Kidney capillary endothelial cell (primary cell): Measurements from ENCODE around the gene FOXN1.
"Not testable (repeated sequence)": the region's sequence is repeated elsewhere in the genome, so short reads cannot be mapped to it uniquely, and the experiment has no call there.

Experiments
- DNase-seq: peaks from one replicate; pipeline ENCODE4 v3.0.0-alpha.2; 2018; ENCODE audit warnings: low spot score

Gene FOXN1

DNA sequence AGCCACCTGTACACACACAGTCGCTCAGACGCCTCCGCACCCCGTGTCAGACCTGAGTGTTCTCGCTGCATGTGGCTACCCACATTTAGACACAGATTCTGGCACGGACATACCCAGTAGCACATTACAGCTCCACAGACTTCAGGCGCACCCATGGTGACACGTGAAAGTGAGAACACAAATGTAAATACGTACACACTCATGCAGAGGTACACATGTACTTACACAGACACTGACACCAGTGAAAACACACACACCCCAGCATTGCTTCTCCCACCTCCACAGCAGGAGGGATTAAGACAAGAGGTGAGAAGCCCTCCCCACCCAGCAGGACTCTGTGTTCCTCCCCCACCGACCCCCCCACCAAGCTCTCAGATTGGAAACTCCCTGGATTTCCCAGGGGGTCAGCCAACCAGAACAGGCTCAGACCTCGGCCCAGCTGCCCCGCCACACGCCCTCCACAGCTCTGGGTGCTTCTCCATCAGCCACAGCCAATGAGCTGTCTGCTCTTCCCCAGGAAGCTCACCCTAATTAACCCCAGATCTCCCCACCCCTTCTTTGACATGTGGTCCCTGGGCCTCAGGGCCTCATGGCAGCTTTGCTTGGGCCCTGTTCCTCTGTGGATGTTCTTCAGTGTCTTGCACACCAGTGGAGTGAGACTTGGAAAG lies 5.3 kb upstream of the FOXN1 start:
- no peak for DNase-seq

DNA sequence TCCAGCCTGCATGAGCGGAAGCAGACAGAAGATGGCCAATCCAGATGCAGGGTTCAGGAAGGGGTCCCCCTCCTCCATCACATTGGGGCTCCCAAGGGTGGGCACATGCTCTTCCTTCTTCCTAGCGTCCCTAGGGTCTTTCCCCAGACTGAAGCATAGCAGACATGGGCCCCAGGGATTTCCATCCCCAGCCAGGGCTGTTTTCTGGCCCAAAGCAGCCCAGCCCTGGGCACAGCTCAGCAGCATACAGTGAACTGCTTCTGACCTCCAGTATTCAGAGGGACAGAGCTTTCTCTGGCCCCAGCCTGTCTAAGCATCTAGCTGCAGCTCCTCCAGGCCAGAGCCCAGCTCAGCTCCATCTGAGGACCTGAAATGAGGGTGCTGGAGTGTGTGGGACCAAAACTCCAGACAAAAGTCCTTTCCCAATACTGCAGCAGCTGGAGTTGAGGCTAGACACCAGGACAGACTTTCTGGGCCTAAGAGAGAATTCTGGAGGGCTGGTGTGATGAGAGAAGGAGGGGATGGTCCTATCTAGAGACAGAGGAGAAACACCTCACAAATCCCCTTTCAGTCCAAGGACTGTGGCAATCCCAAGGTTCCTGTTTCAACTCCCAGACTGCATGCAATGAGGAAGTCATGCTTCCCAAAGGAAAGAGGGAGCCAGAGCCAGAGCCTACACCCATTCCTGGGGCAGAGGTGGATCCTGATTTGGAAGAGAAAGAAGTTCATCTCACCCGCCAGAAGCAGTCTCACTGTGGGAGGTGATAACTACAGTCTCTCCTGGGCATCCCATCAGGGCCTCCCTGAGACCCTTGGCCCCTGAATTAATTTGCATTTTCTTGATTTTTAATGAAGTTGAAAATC lies 4.5 kb upstream of the FOXN1 start:
- no peak for DNase-seq

DNA sequence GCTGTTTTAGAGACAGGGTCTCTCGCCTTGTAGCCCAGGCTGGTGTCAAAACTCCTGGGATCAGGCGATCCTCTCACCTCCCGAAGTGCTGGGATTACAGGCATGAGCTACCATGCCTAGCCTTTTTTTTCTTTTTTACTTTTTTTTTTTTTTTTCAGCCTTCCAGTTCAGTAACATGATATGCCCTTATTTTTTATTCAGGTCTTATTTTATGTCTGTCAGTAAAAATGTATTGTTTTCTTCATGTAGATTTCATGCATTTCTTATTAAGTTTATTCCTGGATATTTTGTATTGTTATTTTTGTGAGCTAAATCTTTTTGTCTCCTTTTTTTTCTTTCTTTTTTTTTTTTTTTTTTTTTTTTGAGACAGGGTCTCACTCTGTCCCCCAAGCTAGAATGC lies 2.7 kb upstream of the FOXN1 start:
- no peak for DNase-seq

DNA sequence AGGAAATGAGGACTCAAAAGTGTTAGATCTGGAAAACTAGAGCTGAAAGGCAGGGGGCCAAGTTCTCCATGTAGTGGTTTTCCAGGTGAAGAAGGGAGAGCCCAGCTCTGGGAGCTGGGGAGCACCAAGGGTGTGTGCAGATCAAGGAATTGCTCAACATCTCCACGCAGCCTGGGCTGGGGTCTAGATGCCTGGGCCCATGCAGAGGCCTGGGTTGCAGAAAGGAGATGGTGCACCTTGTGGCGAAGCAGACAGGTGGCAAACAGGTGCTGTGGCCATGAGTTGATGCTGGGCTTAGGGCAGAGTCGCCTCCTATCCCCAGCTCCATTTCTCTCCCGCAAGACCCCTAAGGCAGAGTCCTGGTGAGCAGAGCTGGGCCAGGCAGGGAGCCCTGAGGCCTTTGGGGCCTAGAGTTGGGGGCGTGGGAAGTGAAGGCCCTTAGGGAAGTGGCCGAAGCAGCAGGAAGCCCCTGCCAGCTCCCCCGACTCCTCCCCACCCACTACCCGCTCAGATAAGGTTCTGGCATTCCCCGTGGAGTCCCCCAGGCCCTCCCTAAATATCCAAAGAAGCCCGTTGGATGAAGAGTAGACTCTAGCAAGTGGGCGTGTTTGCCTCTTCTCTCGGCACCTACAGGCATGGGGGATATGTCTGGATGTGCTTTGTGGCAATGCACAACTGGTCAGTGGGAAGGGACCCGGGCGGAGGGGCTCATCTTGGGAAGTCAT lies 777 bp downstream of the FOXN1 start:
- DNase-seq = no peak

DNA sequence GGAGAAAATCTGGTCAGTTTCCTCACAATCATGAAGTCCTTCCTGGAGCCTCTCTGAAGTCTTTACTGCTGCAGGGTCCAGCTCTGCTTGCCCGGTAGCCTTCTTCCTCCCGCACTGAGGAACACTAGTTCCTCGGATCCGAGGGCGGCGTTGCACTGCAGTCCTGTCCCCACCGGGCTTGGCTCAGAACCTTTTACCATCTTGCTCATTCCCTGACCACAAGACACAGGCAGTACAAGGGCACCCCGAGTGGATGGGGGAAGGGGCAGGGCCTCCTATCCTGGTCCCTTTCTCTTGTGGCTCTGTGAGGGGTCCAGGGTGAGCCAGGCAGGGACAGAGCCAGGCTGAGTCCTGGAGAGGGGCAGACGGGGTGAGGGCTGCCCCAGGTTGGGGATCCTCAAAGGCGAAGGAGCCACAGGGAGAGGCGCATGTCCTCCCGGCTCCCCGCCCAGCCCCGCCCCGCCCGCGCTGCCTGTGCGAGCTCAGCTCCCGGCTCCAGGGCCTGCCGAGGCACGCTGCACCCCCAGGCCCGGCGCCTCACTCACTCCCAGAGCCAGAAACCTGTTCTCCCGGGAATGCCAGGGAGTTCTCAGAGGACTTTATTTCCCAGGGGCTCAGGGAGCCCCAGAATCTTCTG lies 1.5 kb downstream of the FOXN1 start:
- DNase-seq = no peak

DNA sequence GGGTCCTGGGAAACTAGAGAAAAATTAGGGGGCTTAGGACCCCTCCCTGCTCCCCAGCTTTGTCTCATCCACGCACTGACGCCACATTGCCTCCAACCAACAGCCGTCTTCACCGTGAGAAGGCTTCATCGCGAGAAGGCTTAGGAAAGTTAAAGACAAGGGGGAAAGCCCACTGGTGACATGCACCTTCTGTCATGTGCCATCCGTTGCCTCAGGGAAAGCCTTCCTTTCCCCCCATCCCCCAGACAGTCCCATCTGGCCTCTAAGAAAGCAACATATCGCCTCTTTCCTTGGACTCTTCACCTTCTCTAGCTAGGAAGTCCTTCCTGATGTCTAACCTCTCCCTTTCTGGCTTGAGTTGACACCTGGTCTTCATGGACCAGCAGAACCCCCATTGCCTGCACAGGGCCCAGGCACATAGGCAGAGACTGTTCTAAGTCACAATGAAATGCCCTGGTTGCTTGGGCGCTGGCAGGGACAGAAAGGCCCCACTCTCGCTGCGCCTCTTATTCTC lies 2.1 kb downstream of the FOXN1 start:
- no peak for DNase-seq

DNA sequence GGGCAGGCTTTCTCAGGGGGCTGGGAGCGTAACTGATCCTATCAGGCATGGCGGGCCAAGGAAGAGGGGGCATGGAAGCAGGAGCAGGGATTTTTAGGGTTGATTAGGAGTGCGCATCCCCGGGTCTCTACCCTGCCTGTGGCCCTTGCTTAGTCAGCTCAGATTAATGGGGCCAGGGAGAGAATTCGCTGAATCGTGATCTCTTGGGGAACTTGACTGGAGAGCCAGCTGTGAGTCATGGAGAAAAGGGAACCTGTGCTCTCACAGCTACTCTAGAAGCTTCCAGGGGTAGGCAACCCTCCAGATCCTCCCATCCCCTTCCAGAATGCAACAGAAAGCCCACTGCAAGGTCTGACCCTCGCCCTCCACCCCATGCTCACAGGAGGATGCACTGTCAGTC lies 3.6 kb downstream of the FOXN1 start:
- DNase-seq = no peak

DNA sequence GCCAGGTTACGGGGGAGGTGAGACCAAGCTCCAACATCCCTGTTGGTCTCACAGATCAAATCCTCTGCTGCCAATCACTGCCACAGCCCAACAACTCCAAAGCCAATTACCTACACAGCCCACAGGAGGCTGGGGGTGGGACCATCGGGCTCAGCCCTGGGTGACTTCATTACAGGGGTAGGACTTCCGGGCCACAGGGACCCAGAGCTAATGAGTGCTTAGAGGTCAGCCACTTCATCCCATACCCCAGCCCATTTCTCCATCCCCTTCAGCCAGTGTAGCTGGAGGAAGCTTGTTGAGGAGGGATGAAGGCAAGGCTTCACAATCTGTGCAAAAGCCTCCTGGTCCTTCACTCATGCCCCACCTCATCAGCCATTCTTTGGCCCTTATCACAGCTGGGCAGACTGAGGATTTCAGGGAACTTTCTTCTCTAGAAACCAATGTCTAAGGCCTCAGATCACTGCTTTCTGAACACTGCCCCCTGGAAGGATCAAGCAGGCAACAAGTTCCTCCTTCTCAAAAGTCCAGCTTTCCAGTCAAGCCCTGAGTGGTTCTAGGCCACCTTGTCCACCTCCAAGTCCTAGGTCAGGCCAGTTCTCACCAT lies 5.8 kb downstream of the FOXN1 start:
- DNase-seq = no peak

DNA sequence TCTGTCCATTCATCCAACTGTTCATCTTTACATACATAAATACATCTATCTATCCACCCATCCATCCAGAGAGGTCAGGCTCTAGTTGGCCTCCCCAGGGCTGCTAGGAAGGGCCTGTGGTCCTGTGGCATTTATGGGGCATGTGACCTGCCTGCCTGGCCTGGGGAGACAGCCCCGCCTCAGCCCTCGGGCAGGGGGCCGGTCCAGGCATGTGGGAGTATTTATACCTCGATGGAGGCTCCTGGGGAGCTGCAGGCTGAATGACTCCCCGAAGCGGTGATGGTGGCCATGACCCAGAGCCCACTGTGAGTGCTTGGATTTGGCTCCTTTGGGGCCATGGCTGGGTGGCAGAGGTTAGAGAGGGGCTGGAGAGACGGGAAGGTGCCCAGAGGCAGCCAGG lies 7.3 kb downstream of the FOXN1 start:
- DNase-seq = no peak

DNA sequence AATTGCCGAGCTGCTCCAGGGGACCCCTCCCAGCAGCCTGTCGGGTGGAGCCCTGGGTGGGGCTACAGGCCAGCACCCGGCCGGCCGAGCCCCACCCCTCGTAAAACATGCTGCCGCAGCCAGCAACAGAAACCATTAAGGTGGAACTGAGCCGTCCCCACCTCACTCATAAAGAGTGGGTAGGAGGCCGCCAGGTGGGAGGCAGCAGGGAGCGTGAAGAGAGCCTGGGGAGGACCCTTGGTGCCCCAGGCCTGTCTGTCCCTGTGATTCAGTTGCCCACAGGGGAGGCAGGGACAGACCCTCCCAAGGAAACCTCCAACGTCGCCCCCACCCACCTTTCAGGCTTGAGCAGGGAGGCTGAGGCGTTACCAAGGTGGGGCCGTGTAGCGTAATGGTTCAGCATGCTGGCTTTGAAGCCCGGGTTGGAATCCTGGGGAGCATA lies 8.4 kb downstream of the FOXN1 start:
- DNase-seq = no peak

DNA sequence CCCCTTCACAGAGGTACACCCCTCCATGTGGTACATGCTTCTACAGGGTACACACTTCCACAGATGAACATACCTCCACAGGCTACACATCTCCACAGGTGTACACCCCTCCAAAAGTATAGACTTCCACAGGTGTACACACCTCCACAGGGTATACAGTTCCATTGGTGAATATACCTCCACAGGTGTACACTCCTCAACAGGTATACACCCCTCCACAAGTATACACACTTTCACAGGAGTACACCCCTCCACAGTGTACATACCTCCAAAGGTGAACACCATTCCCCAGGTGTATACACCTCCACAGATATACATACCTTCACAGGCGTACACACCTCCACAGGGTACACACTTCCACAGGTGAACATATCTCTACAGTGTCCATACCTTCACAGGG lies 9.4 kb downstream of the FOXN1 start:
- DNase-seq = no peak

DNA sequence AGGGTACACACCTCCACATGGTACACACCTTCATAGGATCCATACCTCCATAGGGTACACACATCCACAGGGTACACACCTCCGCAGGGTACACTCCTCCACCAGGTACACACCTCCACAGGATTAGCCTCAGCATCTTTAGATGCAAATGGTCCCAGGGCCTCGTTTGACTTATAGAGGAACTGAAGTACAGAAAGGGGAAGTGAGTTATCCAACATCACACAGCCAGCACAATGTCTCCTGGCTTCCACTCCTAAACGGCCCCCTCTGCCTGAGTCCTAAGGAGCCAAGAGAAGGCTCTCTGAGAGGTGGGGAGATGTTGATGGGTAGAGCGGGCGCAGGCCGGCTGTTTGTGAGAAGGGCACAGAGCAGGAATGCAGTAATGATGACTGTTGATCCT lies 12.0 kb downstream of the FOXN1 start:
- DNase-seq = no peak

DNA sequence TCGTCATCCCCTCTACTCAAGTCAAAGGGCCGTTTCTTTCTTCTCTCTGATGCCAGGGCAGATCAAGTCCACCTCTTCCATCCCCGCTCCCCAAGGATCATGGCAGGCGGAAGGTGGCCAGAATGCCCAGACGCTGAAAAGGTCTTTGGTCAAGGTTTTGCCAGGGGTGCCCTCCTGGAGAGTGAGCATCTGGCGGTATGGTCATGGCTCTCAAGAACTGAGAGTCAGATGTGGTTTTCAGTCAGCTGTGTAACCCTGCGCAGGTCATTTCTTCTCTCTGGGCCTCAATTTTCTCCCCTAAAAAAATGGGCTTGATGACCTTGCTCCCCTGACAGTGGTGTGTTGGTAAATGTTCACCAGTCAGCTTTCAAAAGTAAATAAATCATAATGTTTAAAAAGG lies 12.4 kb downstream of the FOXN1 start:
- DNase-seq = no peak

DNA sequence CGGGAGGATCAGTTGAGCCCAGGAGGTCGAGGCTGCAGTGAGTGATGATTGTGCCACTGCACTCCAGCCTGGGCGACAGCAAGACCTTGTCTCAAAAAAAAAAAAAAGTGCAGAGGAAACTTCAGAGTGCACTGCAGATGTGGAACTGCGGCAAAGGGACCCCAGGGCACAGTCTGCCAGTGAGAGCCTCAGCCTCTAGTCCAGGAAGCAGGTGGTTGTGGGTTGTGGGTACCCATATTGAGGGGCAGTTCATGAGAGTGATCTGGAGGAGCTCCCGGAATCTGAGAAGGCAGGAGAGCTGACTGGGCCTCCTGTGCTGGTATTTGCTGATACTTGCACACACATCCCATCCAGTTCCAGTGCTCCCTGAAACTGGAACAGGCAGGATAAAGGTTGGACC lies 13.1 kb downstream of the FOXN1 start:
- no peak for DNase-seq

DNA sequence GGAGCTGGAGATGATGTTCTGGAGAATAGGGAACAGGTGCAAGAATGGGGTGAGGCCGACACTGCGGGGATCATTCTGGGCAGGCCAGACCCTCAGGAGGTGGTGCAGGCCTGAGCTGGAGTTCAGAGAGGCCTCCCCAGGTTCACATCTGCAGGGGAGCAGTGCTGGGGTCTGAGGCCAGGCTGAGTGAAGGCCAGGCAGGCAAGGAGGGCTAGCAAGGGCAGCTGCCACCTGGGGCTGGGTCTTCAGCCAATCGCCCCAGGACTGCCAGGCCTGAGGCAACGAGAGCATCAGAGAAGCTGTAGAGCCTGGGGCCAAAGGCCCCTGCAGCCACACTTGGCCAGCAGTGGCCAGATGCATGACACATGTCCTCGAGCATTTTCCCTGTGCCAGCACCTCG lies 14.5 kb downstream of the FOXN1 start:
- DNase-seq = no peak

DNA sequence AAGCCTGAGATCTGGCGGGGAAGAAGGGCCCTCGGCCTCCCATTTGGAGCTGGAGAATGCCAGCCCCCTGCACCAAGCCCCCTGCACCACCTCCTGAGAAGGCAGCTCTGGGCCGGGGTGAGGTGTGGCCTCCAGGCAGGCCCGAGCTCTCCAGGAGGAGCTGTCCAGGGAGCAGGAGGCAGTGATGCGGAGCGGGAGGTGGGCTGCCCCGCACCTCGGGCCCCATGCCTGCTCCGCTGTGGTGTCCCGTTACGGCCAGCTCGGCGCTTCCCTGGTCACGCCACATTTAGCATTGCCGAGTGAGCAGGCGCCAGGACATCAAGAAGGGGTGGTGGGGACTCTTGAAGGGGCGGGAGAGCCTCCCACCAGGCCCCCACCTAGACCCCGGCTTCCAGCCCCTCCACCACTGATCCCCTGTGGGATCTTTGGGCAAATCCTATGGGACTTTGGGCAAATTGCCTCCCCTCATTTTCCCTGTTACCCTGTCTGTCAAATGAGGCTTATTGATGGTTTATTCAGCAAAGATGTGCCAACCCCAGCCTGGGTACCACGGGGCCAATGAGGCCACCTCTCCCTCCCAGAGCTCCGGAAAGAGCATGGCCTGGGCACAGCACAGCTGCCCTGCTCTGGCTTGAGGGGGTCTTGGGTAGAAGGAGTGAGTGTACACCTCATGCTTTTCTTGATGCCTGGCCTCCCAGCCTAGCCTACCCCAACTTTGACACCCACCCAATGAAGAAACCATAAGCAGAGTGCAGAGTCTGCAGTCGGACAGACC lies 15.3 kb downstream of the FOXN1 start:
- DNase-seq = no peak

DNA sequence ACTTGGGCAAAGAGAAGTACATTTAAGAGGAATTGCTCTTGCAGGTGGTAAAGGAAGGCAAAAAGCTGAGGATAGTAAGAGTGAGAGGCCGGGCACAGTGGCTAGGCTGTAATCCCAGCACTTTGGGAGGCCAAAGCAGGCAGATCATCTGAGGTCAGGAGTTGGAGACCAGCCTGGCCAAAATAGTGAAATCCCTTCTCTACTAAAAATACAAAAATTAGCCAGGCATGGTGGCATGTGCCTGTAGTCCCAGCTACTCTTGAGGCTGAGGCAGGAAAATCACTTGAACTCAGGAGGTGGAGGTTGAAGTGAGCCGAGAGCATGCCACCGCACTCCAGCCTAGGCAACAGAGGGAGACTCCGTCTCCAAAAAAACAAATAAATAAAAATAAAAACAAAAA lies 16.1 kb downstream of the FOXN1 start:
- DNase-seq = not testable (repeated sequence)

DNA sequence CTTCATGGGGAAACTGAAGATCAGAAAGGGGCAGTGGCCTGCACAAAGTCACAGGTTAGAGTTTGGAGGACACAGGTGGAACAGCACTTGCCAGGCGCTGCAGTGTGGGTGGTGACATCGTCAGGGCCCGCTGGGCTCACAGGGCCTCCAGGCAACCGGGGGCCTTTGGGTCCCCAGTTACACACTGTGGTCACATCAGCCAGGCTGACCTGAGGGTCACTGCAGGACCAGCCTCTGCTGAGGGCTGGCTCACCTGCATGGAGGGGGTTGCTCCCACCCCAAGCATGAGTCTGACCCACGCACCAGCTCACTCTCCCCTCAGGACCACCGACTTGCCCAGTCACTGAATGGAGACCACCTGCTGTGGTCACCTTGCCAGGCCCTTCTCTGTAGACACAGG lies 17.0 kb downstream of the FOXN1 start:
- DNase-seq = no peak

DNA sequence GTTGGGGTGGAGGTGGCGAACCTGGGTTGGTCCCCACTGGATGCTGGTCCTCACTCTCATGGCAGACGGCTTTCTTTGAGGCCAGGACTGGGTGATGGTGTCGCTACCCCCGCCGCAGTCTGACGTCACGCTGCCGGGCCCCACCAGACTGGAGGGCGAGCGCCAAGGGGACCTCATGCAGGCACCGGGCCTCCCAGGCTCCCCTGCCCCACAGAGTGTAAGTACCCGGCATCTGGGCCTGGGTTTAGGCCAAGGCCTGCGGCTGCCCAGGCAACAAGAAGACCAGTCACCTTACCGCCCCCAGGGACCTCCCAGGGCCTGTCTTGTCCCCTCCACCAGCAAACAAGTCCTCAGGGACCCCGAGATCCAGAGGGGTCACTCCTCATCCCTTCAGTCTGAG lies 17.7 kb downstream of the FOXN1 start:
- no peak for DNase-seq

DNA sequence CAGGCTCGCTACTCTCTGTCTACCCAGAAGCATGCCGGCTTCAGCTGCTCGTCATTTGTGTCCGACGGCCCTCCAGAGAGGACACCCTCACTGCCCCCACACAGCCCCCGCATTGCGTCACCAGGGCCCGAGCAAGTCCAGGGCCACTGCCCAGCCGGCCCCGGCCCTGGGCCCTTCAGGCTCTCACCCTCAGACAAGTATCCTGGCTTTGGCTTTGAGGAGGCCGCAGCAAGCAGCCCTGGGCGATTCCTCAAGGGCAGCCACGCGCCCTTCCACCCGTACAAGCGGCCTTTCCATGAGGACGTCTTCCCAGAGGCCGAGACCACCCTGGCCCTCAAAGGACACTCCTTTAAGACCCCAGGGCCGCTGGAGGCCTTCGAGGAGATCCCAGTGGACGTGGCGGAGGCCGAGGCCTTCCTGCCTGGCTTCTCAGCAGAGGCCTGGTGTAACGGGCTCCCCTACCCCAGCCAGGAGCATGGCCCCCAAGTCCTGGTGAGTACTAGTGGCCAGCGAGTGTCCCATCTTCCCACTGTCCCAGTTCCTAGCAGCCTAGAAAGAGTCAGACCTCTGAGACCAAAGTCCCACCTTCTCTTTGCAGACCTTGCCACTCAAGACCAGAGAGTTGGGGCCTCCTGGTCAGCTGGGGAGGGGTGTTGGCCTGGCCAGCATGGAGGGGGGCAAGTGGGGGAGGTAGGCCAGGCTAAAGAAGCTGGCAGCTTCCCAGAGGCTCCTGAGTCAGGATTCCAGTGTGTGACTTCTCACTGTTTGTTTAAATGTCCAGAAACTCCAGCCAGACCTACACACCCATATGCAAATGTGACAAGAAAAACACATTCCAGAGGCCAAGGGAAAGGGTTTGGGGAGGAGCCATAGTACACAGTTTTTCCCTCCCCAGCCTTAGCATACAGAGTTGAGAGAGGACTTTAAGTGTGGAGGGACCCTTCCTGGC lies 18.6 kb downstream of the FOXN1 start:
- DNase-seq = no peak
